DND-41 (cell line): ENCODE data around the gene ZFHX3.

Source experiments
- ATAC-seq: fragments of 200-7000 bp; cut with Tn5 transposase; 3 replicates; pipeline ENCODE4 v1.9.1; 2021; ENCODE audit warnings: low read depth; ENCODE audit not compliant: insufficient read depth
- DNase-seq: peaks from one replicate; pipeline ENCODE4 v3.0.0-alpha.2; 2020
- H2AFZ ChIP-seq: 2 replicates; pipeline ENCODE4 v1.6.0; 2012; ENCODE audit warnings: low read depth, low read length
- H3K27ac ChIP-seq: 2 replicates; pipeline ENCODE4 v1.5.1; 2012; ENCODE audit warnings: low read length, inconsistent platforms
- H3K27me3 ChIP-seq: fragments of 200-600 bp; sonication (generic); 2 replicates; pipeline ENCODE4 v1.6.0; 2012; ENCODE audit warnings: low read length, mild to moderate bottlenecking, inconsistent platforms; ENCODE audit not compliant: insufficient read depth, poor library complexity
- H3K36me3 ChIP-seq: 2 replicates; pipeline ENCODE4 v1.5.1; 2012; ENCODE audit warnings: low read length, inconsistent platforms; ENCODE audit not compliant: insufficient read depth
- H3K4me1 ChIP-seq: 2 replicates; pipeline ENCODE4 v1.5.1; 2012; ENCODE audit warnings: mild to moderate bottlenecking, low read length; ENCODE audit not compliant: insufficient read depth
- H3K4me2 ChIP-seq: 2 replicates; pipeline ENCODE4 v1.6.0; 2012; ENCODE audit warnings: mild to moderate bottlenecking, moderate library complexity, low read length, inconsistent platforms; ENCODE audit not compliant: insufficient read depth
- H3K4me3 ChIP-seq, 2 experiments: fragments of 200-600 bp in 1 of 2; shearing (Covaris generic) in 1 of 2; 2 replicates each; pipeline ENCODE4 v1.5.1; 2012 to 2016; ENCODE audit warnings: inconsistent platforms in 2 of 2, low read length in 2 of 2, mild to moderate bottlenecking in 2 of 2, low read depth in 1 of 2, moderate library complexity in 1 of 2
- H3K79me2 ChIP-seq: 2 replicates; pipeline ENCODE4 v1.6.0; 2012; ENCODE audit warnings: low read length, inconsistent platforms; ENCODE audit not compliant: insufficient read depth
- H3K9ac ChIP-seq: 2 replicates; pipeline ENCODE4 v1.6.0; 2012; ENCODE audit warnings: low read depth, mild to moderate bottlenecking, inconsistent platforms, low read length, moderate library complexity
- H3K9me3 ChIP-seq: 2 replicates; pipeline ENCODE4 v1.5.1; 2012; ENCODE audit warnings: low read length, moderate library complexity, mild to moderate bottlenecking, inconsistent platforms; ENCODE audit not compliant: insufficient read depth, severe bottlenecking
- H4K20me1 ChIP-seq: 2 replicates; pipeline ENCODE4 v1.6.0; 2012; ENCODE audit warnings: low read length; ENCODE audit not compliant: insufficient read depth
- CTCF ChIP-seq: IDR thresholded peaks from 2 replicates; pipeline ENCODE4 v1.5.1; 2012; ENCODE audit warnings: borderline replicate concordance, low read length, moderate library complexity, mild to moderate bottlenecking; ENCODE audit not compliant: poor library complexity, severe bottlenecking; ENCODE audit errors: extremely low read depth
- EZH2 ChIP-seq: IDR thresholded peaks from 3 replicates; pipeline ENCODE4 v1.6.1; 2012; ENCODE audit warnings: borderline replicate concordance, low read depth, mild to moderate bottlenecking, moderate library complexity, low read length, inconsistent platforms; ENCODE audit not compliant: severe bottlenecking

Gene ZFHX3

GRCh38 chr16:73092236-73092781 is 44.4 kb upstream of the ZFHX3 start:
- Histone ChIP-seq H3K4me3 (no peak overlapping the region), H3K4me1 (peaks cover 5% of the 10 kb centered on the region; the same call in 1 of the 2 replicates), H3K4me2 (no peak overlapping the region), H3K9ac (no peak overlapping the region), H3K27me3 (no peaks in the 10 kb centered on the region), H2AFZ (peak overlapping the region; percentile 14), H3K36me3 (no peaks in the 10 kb centered on the region), H3K27ac (no peak overlapping the region), H3K9me3 (no peaks in the 10 kb centered on the region), H3K79me2 (no peaks in the 10 kb centered on the region), H4K20me1 (no peaks in the 10 kb centered on the region)
- peak; percentile 7 for DNase-seq
- ATAC-seq, result peak; percentile 52; the same call in 2 of the 3 replicates
- TF ChIP-seq EZH2 (no peak), CTCF (no peak)

- H3K4me1 ChIP-seq, result peaks cover 5% of the 10 kb centered on the region; the same call in 1 of the 2 replicates
- no peak overlapping the region for H3K4me3 ChIP-seq
- ATAC-seq (no peak), DNase-seq (no peak)
- H4K20me1 ChIP-seq, result no peaks in the 10 kb centered on the region
- no peak overlapping the region for H3K4me2 ChIP-seq
- H3K36me3 ChIP-seq, result no peaks in the 10 kb centered on the region
- H3K27me3 ChIP-seq, result no peaks in the 10 kb centered on the region
- H3K9ac ChIP-seq, result no peak overlapping the region
- no peaks in the 10 kb centered on the region for H3K9me3 ChIP-seq
- no peak overlapping the region for H2AFZ ChIP-seq
- H3K27ac ChIP-seq, result no peak overlapping the region
- H3K79me2 ChIP-seq, result no peaks in the 10 kb centered on the region
- TF ChIP-seq EZH2 (no peak), CTCF (no peak)
These were observed 43.2 kb upstream of the ZFHX3 start for GRCh38 chr16:73091174-73091573.

- TF ChIP-seq EZH2 (no peak), CTCF (no peak)
- H3K9me3 ChIP-seq, result no peaks in the 10 kb centered on the region
- no peak overlapping the region for H3K27ac ChIP-seq
- no peaks in the 10 kb centered on the region for H3K27me3 ChIP-seq
- H3K4me2 ChIP-seq, result no peak overlapping the region
- no peak overlapping the region for H2AFZ ChIP-seq
- no peaks in the 10 kb centered on the region for H3K36me3 ChIP-seq
- H3K9ac ChIP-seq, result no peak overlapping the region
- ATAC-seq, result no peak
- no peaks in the 10 kb centered on the region for H4K20me1 ChIP-seq
- no peak for DNase-seq
- H3K4me1 ChIP-seq, result peaks cover 5% of the 10 kb centered on the region; the same call in 1 of the 2 replicates
- H3K4me3 ChIP-seq, result no peak overlapping the region
- H3K79me2 ChIP-seq, result no peaks in the 10 kb centered on the region
These were observed 41.5 kb upstream of the ZFHX3 start for GRCh38 chr16:73089420-73089819.

GRCh38 chr16:73086108-73086507 is 38.2 kb upstream of the ZFHX3 start:
- DNase-seq (no peak), ATAC-seq (no peak)
- Histone ChIP-seq H3K79me2 (no peaks in the 10 kb centered on the region), H3K27me3 (no peaks in the 10 kb centered on the region), H3K4me2 (no peak overlapping the region), H2AFZ (no peak overlapping the region), H3K4me3 (no peak overlapping the region), H3K4me1 (no peaks in the 10 kb centered on the region), H3K9me3 (no peaks in the 10 kb centered on the region), H3K36me3 (no peaks in the 10 kb centered on the region), H4K20me1 (no peaks in the 10 kb centered on the region), H3K27ac (no peak overlapping the region), H3K9ac (no peak overlapping the region)
- TF ChIP-seq CTCF, result no peak
